Adipose tissue (tissue), 3 donors: ENCODE results near the gene CAMTA1. TPM values are rescaled to one million over a fixed set of nuclear protein-coding genes. Genes with fewer than 3 reads are reported as not detected.
A peak's percentile ranks its signal among the peaks of the same experiment; 100 is the strongest.
"Not testable (repeated sequence)": the region's sequence is repeated elsewhere in the genome, so short reads cannot be mapped to it uniquely, and the experiment has no call there.

Experiments
- H3K27ac ChIP-seq: one replicate; pipeline ENCODE4 v1.5.1; 2013; ENCODE audit warnings: low read depth, low read length
- WGBS, 3 donors: extraction: QIAGEN DNeasy Blood & Tissue Kit; methylation state at CpG; one replicate each; pipeline ENCODE4 v1.1.7; 2013; 5-methylcytosine and 5-hydroxymethylcytosine counted together
- polyA plus RNA-seq, 3 donors: library from polyadenylated mRNA; stranded (reverse); fragments of 200-250 nt; gene quantifications; one replicate each; pipeline ENCODE4 v1.2.3, GENCODE V29; 2013
- donor health status: healthy with polysubstance abuse.
- donor health status: Bipolar disorder and iron deficiency.
- donor health status: healthy.

CAMTA1 gene
- 100 to 1,000 TPM in 1 of 3 donors, 10 to 100 TPM in 2; 25.7 to 111 (median 60.2) TPM for polyA plus RNA-seq

GRCh38 chr1:6785318-6785727 is at the start of gene CAMTA1:
Gene CAMTA1, plus strand, starts transcription at chr1:6785454. Its CDS starts 77 bp downstream, at chr1:6785531.
- WGBS, 3 donors = 0% methylated on average over 22 to 45 of the region's 69 CpGs
- peak within 1 kb of the TSS; percentile 99 for H3K27ac ChIP-seq

GRCh38 chr1:6738987-6739676 is 46.1 kb upstream of the CAMTA1 start:
- no peak overlapping the region for H3K27ac ChIP-seq
- WGBS, 3 donors = 84 to 89% (median 86%) methylated on average over 24 to 30 of the region's 30 CpGs

- not testable (repeated sequence) for H3K27ac ChIP-seq
- WGBS, 3 donors = 50 to 79% (median 64%) methylated on average over 7 of the region's 7 CpGs
Measured at GRCh38 chr1:6742676-6743188, 42.5 kb upstream of the CAMTA1 start.

GRCh38 chr1:6743189-6744101 is 41.8 kb upstream of the CAMTA1 start:
- H3K27ac ChIP-seq = no peak overlapping the region
- WGBS, 3 donors = 26 to 53% (median 26%) methylated on average over 20 of the region's 20 CpGs

- no peak overlapping the region for H3K27ac ChIP-seq
- WGBS, 3 donors = 83 to 87% (median 86%) methylated on average over 5 of the region's 5 CpGs
Measured at GRCh38 chr1:6745073-6745472, 40.2 kb upstream of the CAMTA1 start.

- no peak overlapping the region for H3K27ac ChIP-seq
- 91 to 93% (median 91%) methylated on average over 2 of the region's 2 CpGs for WGBS, 3 donors
Measured at GRCh38 chr1:6747674-6748073, 37.6 kb upstream of the CAMTA1 start.

- no peak overlapping the region for H3K27ac ChIP-seq
- 65 to 89% (median 86%) methylated on average over 4 of the region's 4 CpGs for WGBS, 3 donors
Measured at GRCh38 chr1:6750490-6750889, 34.8 kb upstream of the CAMTA1 start.

GRCh38 chr1:6753320-6754140 is 31.7 kb upstream of the CAMTA1 start:
- WGBS, 3 donors = 72 to 75% (median 75%) methylated on average over 10 of the region's 10 CpGs
- no peak overlapping the region for H3K27ac ChIP-seq

- H3K27ac ChIP-seq = no peak overlapping the region
- WGBS, 3 donors = 35 to 68% (median 58%) methylated on average over 1 of the region's 1 CpG
Measured at GRCh38 chr1:6756457-6756856, 28.8 kb upstream of the CAMTA1 start.

GRCh38 chr1:6757719-6758435 is 27.4 kb upstream of the CAMTA1 start:
- WGBS, 3 donors = 58 to 67% (median 62%) methylated on average over 25 of the region's 25 CpGs
- no peak overlapping the region for H3K27ac ChIP-seq

- 79 to 87% (median 83%) methylated on average over 9 of the region's 9 CpGs for WGBS, 3 donors
Measured at GRCh38 chr1:6761196-6761737, 24.0 kb upstream of the CAMTA1 start.

GRCh38 chr1:6762060-6762459 is 23.2 kb upstream of the CAMTA1 start:
- no peak overlapping the region for H3K27ac ChIP-seq
- WGBS, 3 donors = 46 to 77% (median 76%) methylated on average over 6 of the region's 6 CpGs

More at GRCh38 chr1:6761196-6761737, 24.0 kb upstream of the CAMTA1 start:
- no peak overlapping the region for H3K27ac ChIP-seq

- WGBS, 3 donors = 36 to 43% (median 41%) methylated on average over 13 of the region's 13 CpGs
- H3K27ac ChIP-seq = no peak overlapping the region
Measured at GRCh38 chr1:6770751-6771440, 14.4 kb upstream of the CAMTA1 start.

- H3K27ac ChIP-seq = no peak overlapping the region
- 52 to 69% (median 67%) methylated on average over 7 of the region's 7 CpGs for WGBS, 3 donors
Measured at GRCh38 chr1:6771441-6771769, 13.8 kb upstream of the CAMTA1 start.

GRCh38 chr1:6774381-6774780 is 10.9 kb upstream of the CAMTA1 start:
- WGBS, 3 donors = 88 to 96% (median 89%) methylated on average over 1 of the region's 1 CpG
- H3K27ac ChIP-seq = no peak overlapping the region

GRCh38 chr1:6775261-6776043 is 9.8 kb upstream of the CAMTA1 start:
- H3K27ac ChIP-seq = no peak overlapping the region
- WGBS, 3 donors = 89 to 93% (median 91%) methylated on average over 8 of the region's 8 CpGs
